RWPE2 (cell line): ENCODE measurements around the gene KMT5B.
A peak's percentile ranks its signal among the peaks of the same experiment; 100 is the strongest.

Source experiments
- ATAC-seq: fragments of 200-7000 bp; cut with Tn5 transposase; 3 replicates; pipeline ENCODE4 v1.9.1; 2021; ENCODE audit warnings: low read depth
- DNase-seq: peaks from one replicate; pipeline ENCODE4 v3.0.0-alpha.2; 2020; ENCODE audit warnings: low spot score
- H3K27ac ChIP-seq: fragments of 450-650 bp; 2 replicates; pipeline ENCODE4 v1.5.1; 2017; ENCODE audit warnings: mild to moderate bottlenecking; ENCODE audit not compliant: poor library complexity, severe bottlenecking
- H3K27me3 ChIP-seq: fragments of 250-450 bp; sonication (Bioruptor Pico); 2 replicates; pipeline ENCODE4 v1.5.1; 2021; ENCODE audit warnings: mild to moderate bottlenecking, moderate library complexity; ENCODE audit not compliant: insufficient read depth, poor library complexity, severe bottlenecking
- H3K36me3 ChIP-seq: fragments of 250-450 bp; sonication (Bioruptor Pico); 2 replicates; pipeline ENCODE4 v1.5.1; 2020; ENCODE audit warnings: low read depth, mild to moderate bottlenecking, moderate library complexity
- H3K4me1 ChIP-seq: fragments of 250-450 bp; sonication (Bioruptor Pico); 2 replicates; pipeline ENCODE4 v1.5.1; 2021; ENCODE audit warnings: mild to moderate bottlenecking, moderate library complexity; ENCODE audit not compliant: insufficient read depth, poor library complexity, severe bottlenecking
- H3K4me3 ChIP-seq: fragments of 250-450 bp; sonication (Bioruptor Pico); 2 replicates; pipeline ENCODE4 v1.5.1; 2021; ENCODE audit warnings: mild to moderate bottlenecking, moderate library complexity; ENCODE audit not compliant: severe bottlenecking
- H3K9me3 ChIP-seq: fragments of 250-450 bp; sonication (Bioruptor Pico); 2 replicates; pipeline ENCODE4 v1.5.1; 2021; ENCODE audit warnings: mild to moderate bottlenecking, moderate library complexity; ENCODE audit not compliant: severe bottlenecking
- CTCF ChIP-seq: fragments of 450-650 bp; IDR thresholded peaks from one replicate; pipeline ENCODE4 v1.5.1; 2017; ENCODE audit warnings: mild to moderate bottlenecking, moderate library complexity; ENCODE audit not compliant: poor library complexity, severe bottlenecking

The KMT5B gene

GRCh38 chr11:68142441-68143309 lies 70.4 kb downstream of the KMT5B start:
- no peak for TF ChIP-seq CTCF
- H3K27me3 ChIP-seq = no peaks in the 10 kb centered on the region
- no peak overlapping the region for H3K4me3 ChIP-seq
- H3K27ac ChIP-seq = no peak overlapping the region
- H3K36me3 ChIP-seq = no peaks in the 10 kb centered on the region
- no peaks in the 10 kb centered on the region for H3K9me3 ChIP-seq
- DNase-seq (peak; percentile 39), ATAC-seq (no peak)
- H3K4me1 ChIP-seq = no peaks in the 10 kb centered on the region

DNA sequence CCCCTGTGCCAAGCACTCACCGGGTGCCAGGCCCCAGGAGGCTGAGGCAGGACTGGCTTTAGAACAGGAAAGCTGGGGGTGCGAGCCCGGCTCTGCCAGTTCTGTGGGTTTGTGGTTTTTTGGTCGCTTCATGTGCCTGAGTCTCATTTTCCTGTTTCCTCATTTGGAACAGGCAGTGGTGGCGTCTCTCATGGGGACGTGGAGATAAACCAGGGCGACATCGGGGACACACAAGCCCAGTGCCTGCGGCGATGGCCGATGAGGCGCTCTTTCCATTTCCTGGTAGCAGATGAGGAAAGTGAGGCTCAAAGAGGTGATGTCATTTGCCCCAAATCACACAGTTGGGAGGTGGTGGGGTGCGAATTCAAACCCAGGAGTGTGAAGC lies 71.1 kb downstream of the KMT5B start:
- no peaks in the 10 kb centered on the region for H3K27me3 ChIP-seq
- TF ChIP-seq CTCF = no peak
- H3K9me3 ChIP-seq = no peaks in the 10 kb centered on the region
- H3K36me3 ChIP-seq = no peaks in the 10 kb centered on the region
- no peak for DNase-seq
- no peak overlapping the region for H3K4me3 ChIP-seq
- H3K4me1 ChIP-seq = no peaks in the 10 kb centered on the region
- H3K27ac ChIP-seq = no peak overlapping the region
- no peak for ATAC-seq

- ATAC-seq (no peak), DNase-seq (peak; percentile 19)
- Histone ChIP-seq H3K4me1 (no peaks in the 10 kb centered on the region), H3K27me3 (no peaks in the 10 kb centered on the region), H3K9me3 (no peaks in the 10 kb centered on the region), H3K27ac (no peak overlapping the region), H3K4me3 (no peak overlapping the region), H3K36me3 (no peaks in the 10 kb centered on the region)
- no peak for TF ChIP-seq CTCF
Observed at GRCh38 chr11:68141246-68142027, 71.7 kb downstream of the KMT5B start.

GRCh38 chr11:68140496-68141245 lies 72.4 kb downstream of the KMT5B start:
- Histone ChIP-seq H3K9me3 (no peaks in the 10 kb centered on the region), H3K4me1 (no peaks in the 10 kb centered on the region), H3K27ac (no peak overlapping the region), H3K4me3 (no peak overlapping the region), H3K27me3 (no peaks in the 10 kb centered on the region), H3K36me3 (no peaks in the 10 kb centered on the region)
- ATAC-seq (no peak), DNase-seq (peak; percentile 37)
- TF ChIP-seq CTCF = no peak
